Stimulated activated CD4-positive, alpha-beta T cell treated with anti-CD3 and anti-CD28 coated beads, Interleukin-4, amount 100 ng/mL, for 24 hours (primary cell): Measurements from ENCODE around the gene FAAH2.
"Not testable (repeated sequence)": the region's sequence is repeated elsewhere in the genome, so short reads cannot be mapped to it uniquely, and the experiment has no call there.

ENCODE experiments used
- DNase-seq: peaks from one replicate; pipeline ENCODE4 v3.0.0-alpha.2; 2020

Gene FAAH2

DNA sequence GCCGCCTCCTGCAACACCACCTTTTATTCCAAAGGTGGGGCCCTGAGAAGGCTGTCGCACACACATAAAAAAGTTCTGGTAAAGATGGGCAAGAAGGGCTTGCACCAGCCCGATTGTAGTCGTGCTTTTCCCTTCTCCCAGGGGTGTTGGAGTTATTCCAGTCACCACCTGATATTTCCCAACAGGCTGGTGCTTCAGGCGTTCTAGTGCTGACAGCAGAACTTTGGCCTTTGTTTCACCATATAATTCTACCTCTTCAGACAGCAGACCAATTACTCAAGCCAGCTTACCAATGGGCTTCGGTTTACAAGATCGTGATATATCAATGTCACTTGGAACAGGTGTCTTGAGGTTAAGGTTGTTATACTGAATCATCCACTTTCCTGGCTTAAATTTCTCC is 107.7 kb downstream of the FAAH2 start:
- not testable (repeated sequence) for DNase-seq

DNA sequence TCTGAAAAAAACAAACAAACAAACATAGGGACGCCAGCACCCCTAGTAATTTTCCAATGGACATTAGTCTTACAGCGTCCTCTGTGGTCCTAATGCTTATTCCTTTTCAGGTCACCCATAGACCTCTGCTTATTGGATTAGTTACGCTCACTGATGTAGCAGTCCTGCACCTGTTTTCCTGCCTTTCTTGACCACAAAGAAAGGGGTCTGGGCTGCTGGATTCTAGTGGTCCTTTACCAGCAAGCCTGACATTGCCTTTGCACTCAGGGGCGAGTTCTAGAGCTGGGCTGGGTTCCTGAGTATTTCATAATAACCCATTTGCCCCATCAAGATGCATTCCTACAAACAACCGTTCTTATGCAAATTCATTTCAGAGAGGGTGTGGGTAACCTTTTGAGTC is 116.7 kb downstream of the FAAH2 start:
- not testable (repeated sequence) for DNase-seq

DNA sequence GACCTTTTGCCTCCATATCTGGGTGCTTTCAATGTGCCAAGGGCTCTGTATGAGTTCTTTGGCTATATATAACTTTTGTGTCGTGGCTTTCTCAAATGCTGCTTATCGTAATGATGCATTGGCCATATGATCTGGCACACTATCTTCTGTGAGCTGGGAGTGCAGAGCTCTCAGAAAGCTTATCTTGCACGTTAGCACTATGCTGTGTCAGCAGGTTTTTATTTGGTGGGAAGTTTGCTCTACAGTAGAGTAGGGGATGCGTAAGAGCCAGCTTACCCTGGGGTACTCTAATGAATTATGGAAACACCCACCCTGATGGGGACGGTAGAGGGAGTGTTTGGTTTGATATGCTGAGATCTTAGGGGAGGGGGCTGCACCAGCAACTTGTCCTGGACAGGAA is 119.6 kb downstream of the FAAH2 start:
- DNase-seq = no peak

DNA sequence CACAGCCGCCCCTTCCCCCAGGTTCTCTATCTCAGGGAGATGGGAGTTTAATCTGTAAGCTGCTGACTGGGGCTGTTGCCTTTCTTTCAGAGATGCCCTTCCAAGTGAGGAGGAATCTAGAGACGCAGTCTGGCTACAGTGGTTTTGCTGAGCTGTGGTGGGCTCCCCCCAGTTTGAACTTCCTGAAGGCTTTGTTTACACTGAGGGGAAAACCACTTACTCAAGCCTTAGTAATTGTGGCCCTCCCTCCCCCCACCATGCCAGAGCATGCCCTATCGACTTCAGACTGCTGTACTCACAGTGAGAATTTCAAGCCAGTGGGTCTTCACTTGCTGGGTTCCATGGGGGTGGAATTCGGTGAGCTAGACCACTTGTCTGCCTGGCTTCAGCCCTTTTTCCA is 131.3 kb downstream of the FAAH2 start:
- DNase-seq = no peak

DNA sequence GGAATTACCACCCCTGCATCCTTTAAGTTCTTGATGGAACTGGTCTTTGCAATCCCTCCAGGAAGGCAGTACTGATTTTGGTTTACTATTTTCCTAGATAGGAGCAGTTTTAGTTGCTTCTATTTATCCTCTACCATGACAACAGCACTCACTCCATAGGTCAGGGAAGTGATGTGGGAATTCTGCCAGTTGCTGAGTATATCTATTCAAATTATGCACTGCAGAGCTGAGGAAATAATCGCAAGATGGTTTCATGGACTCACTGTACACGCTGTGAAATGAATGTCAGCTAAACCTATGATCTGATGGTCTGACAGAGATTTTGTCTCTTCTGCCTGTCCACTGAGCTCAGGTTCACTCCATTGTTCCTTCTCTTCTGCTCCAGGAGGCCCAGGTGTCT is 135.8 kb downstream of the FAAH2 start:
- DNase-seq = no peak

DNA sequence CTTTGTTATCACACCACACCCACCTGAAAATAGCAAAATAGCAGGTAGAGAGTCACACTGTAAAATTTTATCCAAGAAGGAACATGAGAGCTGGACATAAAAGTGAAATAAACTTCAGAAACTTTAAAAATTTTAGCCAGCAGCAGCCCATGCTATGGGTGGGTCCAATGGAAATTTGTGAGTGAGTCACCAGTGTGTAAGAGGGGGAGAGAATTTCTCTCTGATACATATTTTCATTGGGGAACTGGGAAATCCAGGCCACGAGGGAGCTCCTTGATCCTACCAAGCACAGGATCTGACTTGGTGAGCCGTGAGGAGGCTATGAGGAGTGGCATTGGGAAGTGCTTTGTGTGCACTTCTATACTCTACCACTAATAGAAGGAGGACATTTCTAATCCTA is 136.3 kb downstream of the FAAH2 start:
- no peak for DNase-seq

DNA sequence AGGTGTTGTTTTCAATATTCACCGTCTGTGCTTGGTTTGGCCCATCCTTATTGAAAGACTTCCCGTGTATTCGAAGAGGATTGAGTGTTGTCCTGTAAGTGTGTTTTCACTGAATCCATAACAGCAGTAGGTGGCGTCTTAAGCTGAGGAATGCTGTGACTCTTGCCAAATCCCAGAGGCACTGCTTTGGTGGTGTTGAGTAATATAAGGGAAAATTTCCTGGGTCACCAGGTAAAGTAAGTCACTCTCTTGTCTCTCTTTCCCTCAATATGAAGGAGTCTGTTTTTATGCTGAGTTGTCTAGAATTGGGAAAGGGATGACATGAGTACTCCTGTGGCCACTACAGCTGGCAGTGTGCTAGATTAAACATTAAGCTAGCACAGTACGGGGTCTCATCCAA is 158.6 kb downstream of the FAAH2 start:
- DNase-seq = no peak

DNA sequence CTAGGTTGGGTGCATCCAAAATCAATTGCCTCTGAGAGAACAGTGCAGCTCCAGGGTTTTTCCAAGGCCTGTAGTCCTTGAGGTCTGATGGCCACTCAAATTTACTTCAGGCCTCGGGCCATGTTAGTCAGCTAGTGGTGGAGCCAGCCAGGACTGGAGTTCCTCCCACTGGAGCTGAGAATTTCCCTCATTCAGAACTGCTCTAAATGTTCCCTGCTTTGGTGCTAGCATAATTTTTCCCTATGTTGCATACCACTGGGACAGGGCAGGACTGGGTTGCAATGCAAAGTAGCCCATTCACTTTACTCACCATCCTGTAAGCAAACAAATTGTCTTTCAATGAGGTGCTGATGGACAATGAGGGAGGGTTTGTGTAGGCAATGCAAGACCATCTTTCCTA is 159.3 kb downstream of the FAAH2 start:
- no peak for DNase-seq

DNA sequence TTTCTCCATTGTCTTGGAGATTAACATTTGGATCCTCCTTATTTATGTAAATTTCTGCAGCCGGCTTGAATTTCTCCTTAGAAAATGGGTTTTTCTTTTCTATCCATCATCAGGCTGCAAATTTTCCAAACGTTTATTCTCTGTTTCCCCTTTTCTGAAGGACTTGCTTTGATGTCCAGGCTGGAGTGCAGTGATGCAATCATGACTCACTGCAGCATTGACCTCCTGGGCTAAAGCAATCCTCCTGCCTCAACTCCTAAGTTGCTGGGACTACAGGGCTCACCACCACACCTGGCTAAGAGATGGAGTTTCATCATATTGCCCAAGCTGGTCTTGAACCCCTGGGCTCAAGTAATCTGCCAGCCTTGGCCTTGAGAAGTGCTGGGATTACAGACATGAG is 161.3 kb downstream of the FAAH2 start:
- DNase-seq = no peak

DNA sequence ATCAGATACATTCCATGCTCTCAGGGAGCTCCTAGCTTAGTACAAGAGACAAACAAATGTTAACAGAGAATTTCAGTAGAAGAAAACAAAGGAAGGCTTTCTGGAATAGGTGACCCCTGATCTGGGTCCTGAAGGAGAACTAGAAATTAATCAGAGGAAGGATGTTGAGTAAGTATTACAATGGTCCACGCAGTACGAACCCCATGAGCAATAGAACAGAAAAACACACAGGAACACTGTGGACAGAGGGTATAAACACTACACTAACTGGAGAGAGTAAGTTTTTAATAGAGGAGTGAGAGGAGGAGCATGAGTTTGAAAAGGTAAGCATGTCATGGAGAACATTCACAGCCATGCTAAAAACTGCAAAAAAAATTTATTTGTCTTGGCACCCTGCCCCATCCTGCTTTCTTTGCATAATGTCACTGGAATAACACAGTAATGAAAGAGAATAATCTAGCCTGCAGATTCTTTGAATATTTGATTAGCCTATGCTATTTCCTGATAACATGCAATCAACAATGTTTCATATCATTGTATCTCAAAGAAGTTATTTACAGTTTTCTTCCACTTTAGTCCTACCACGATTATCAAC is 165.0 kb downstream of the FAAH2 start:
- no peak for DNase-seq

DNA sequence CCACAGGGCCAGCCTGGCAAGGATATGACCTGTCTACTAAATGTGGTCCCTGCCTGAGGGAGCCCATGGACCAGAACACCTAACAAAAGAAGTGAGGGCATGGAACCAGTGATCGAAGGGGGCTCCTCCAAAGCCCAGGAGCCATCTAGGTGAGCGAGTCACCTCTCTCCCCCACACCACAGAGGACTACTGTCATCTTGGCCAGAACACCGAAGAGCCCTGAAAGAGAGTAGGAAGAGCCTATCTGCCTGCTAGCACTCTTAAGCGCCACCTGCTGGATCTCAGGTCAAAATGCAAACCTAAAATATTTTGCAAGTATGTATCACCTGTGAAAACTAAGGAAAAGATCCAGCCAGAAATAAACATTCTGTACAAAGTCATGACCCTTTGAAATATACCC is 167.4 kb downstream of the FAAH2 start:
- peak; percentile 2 for DNase-seq

DNA sequence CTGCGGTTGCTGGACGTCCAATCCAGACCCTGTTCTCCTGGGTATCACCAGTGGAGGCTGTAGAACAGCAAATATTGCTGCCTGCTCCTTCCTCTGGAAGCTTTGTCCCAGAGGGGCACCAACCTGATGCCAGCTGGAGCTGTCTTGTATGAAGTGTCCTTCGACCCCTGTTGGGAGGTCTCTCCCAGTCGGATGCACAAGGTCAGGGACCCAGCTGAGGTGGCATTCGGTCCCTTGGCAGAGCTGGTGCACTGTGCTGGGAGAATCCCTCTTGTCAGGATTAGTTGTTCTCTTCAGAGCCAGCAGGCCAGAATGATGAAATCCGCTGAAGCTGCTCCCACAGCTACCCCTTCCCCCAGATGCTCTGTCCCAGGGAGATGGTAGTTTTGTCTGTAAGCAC is 195.0 kb downstream of the FAAH2 start:
- no peak for DNase-seq

DNA sequence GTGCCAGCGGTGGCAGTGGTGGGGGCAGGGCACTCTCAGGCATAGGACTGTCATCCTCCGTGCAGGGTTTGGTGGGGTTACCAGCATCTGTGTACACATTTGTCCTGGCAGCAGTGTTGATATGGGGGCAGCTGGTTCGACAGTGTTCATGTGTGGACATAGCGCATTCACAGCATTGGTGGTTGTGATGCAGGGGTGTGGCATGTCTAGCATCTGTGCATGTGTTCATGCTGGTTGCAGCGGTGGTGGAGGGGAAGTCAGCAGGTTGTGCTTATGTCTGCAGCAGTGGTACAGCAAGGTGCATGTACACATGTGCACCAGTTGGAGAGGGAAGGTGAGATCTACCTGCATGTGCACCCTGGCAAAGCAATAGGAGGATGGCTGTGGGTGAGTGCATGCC is 230.0 kb downstream of the FAAH2 start:
- DNase-seq = no peak

DNA sequence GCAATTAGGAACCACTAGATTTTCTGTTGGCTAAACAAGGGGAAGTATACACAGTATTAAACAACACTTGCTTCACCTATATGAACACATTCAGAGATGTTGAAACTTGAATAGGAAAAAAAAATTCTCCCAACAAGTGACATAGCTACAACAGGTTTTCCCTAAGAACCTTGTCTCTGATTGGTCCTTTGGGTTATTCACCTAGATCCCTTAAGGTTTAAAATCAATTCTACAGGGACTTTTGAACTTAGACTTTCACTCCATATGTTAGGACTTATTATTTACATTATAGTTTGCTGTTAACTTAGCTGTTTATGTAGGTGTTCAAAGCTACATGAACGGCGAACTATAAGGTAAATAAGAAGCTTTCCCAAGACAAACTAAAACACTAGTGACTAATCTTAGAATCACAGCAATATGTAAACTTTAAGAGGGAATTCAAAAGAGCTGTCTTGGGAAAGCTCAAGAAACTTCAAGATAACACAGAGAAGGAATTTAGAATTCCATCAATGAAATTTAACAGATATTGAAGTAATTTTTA is 233.1 kb downstream of the FAAH2 start:
- no peak for DNase-seq

DNA sequence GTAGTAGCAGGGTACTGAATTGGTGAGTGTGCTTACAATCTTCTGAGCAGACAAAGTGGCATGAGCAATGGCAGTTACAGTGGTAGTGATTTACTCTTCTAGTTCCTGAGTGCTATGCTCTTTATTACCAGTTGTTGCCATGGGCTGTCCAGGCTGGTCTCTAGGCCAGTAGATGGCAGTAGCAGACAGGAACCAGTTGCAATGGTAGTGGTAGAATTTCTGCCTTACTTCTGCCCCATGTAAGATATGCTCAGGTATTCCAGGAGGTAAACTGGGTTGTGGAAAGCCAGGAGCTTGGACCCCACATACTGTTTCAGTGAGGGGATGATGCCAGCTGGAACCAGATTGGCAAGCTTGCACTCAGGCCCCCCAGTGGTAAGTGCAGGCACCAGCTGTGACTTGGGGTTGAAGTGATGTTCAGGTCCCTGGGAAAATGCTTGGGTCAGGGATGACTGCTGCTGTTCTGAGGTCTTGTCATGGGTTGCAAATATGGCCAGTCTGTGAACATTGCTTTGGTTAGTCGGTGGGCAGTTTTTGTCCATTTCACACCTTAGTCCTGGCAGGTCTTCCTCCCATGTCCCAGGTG is 242.3 kb downstream of the FAAH2 start:
- no peak for DNase-seq
